ENCODE results near the gene ROBO1.

The ROBO1 gene

DNA sequence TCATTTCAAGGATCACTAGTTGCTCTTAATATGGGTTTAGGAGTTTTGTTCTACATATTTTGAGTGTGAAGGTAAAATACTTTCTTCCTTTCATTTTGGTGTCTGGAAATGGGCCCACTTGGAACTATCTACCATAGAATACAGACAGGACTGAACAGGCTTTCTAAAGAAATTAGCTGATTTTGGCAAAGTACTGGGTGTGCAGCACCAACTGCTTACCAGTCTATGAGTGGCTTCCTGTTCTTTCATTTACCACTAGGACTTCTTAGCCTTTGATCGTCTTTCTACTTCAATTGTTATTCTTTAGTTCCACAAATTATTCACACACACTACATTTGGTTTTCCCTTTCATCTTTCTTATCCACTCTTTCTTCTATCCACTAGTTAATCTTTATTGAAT, 1196.3 kb downstream of the ROBO1 start:
- DNase-seq: no peak

DNA sequence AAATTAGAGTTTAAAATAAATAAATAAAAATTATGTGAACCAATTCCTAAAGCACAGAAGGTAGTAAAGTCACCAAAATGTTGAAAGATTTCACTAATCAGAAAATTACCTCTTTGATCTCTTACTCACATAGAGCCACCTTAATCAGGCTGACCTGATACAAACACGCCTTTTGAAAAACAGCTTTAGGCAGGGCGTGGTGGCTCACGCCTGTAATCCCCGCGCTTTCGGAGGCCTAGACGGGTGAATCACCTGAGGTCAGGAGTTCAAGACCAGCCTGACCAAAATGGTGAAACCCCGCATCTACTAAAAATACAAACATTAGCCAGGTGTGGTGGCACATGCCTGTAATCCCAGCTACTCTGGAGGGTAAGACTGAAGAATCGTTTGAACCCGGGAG, 1197.3 kb downstream of the ROBO1 start:
- DNase-seq: no peak

DNA sequence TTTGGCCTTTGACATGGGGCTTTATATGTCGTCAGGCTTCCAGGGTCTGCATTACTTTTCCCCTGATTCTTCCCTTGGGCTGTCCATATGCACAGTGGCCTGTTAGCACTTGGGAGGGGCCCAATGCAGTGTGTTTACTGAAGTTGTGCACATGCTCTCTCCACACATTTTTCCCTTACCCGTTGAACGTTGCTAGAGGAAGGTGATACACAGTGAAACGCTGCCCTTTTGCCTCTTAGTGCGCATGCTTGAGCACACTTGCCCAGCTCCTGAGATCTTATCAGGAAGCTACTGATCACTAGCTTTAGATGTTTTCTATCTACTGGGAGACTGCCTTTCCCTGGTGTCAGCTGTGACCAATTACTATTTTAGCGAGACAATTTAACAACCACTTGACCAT, 1198.0 kb downstream of the ROBO1 start:
- DNase-seq: no peak

DNA sequence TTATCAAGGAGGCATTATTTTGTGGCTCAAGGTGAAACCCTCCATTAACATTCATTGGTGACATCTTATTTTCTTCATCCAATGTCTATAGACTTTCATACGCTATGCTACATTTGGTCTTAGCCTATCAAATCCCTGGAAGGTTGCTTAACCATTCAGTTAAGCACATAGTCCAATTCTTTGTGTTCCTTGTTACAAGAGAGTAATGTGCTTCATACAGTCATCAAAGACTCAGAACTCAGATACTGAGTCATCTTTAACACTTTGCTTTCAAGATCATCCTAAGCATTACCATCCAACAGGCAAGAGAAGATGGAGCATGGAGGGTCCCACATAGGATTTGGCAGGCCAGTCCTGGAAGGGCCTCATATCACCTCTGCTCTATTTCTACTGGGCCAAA, 1202.1 kb downstream of the ROBO1 start:
- DNase-seq: no peak

DNA sequence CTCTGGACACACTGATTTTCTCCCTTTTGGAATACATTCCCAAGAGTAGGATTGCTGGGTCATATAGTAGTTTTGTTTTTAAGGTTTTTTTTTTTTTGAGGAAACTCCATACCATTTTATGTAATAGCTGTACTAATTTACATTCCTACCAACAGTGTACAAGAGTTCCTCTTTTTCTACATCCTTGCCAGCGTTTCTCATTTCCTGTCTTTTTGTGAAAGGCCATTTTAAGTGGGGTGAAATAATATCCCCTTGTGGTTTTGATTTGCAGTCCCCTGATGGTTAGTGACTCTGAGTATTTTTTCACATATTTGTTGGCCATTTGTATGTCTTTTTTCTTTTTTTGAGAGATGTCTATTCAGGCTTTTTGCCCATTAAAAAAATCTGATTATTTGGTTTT, 1205.5 kb downstream of the ROBO1 start:
- no peak for DNase-seq
